Measurements from ENCODE around the gene COG2.
"Not testable (repeated sequence)": the region's sequence is repeated elsewhere in the genome, so short reads cannot be mapped to it uniquely, and the experiment has no call there.

The COG2 gene

DNA sequence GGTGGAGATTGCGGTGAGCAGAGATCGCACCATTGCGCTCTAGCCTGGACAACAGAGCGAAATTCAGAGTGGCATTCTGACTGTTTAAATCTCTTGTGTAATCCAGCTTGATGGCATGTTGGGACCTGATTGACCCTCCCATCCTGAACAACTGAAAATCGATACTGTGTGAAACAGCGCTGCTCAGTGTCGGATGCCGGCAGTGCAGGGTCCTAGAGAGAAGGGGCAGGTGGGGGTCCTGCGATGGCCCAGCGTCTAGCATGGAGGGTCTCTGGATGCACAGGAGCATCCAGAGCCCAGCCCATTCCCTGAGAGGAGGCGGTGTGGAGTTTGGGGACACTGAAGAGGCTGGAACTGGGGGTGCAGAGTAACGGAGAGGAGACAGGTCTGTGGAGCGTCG lies 55.8 kb downstream of the COG2 start:
- TF ChIP-seq, protein P1, sequence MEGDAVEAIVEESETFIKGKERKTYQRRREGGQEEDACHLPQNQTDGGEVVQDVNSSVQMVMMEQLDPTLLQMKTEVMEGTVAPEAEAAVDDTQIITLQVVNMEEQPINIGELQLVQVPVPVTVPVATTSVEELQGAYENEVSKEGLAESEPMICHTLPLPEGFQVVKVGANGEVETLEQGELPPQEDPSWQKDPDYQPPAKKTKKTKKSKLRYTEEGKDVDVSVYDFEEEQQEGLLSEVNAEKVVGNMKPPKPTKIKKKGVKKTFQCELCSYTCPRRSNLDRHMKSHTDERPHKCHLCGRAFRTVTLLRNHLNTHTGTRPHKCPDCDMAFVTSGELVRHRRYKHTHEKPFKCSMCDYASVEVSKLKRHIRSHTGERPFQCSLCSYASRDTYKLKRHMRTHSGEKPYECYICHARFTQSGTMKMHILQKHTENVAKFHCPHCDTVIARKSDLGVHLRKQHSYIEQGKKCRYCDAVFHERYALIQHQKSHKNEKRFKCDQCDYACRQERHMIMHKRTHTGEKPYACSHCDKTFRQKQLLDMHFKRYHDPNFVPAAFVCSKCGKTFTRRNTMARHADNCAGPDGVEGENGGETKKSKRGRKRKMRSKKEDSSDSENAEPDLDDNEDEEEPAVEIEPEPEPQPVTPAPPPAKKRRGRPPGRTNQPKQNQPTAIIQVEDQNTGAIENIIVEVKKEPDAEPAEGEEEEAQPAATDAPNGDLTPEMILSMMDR (IDR thresholded peaks at IDR 0.05; ENCODE audit: control insufficient read depth, extremely low read depth, insufficient read depth): no peak
- no peak for DNase-seq (ENCODE audit: low read depth)
- no peak overlapping the region for H3K4me3 ChIP-seq (ENCODE audit: low read depth, low read length)

DNA sequence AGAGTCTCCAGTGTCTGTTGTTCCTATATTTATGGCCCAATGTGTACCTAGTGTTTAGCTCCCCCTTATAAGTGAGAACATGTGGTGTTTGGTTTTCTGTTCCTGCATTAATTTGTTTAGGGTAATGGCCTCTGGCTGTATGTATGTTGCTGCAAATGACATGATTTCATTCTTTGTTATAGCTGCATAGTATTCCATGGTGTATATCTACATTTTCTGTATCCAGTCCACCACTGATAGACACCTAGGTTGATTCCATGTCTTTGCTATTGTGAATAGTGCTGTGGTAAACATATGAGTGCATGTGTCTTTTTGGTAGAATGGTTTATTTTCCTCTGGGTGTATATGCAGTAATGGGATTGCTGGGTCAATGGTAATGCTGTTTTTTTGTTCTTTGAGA lies 56.7 kb downstream of the COG2 start:
- not testable (repeated sequence) for H3K4me3 ChIP-seq (ENCODE audit: low read depth, low read length); DNase-seq (ENCODE audit: low read depth)

DNA sequence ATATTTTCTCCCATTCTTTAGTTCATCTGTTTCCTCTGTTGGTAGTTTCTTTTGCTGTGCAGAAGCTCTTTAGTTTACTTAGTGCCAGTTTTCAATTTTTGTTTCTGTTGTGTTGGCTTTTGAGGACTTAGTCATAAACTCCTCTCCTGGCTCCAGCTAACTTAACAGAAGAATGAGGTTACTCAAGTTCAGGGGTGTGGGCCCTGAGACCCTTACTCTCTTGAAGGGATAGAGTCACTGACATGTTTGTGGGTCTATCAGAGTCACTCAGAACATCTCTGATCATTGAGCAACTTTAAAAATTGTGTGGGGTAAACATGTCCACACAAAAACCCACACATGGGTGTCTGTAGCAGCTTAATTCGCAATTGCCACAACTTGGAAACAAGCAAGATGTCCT lies 57.4 kb downstream of the COG2 start:
- no peak for DNase-seq (ENCODE audit: low read depth)
- H3K4me3 ChIP-seq (ENCODE audit: low read depth, low read length): no peak overlapping the region
- TF ChIP-seq, protein P1 (IDR thresholded peaks at IDR 0.05; ENCODE audit: control insufficient read depth, extremely low read depth, insufficient read depth): no peak

DNA sequence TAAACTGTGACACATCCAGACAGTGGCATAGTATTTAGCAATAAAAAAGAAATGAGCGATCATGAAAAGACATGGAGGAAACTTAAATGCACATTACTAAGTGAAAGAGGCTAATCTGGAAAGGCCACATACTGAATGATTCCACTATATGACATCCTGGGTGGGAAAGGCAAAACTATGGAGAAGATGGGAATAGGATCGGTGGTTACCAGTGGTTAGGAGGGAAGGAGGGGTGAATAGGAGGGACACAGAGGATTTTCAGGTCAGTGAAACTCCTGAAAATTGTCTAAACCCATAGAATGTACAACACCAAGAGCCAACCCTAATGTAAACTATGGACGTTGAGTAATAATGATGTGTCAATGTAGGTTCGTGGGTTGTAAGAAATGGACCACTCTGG lies 57.9 kb downstream of the COG2 start:
- TF ChIP-seq, protein P1 (IDR thresholded peaks at IDR 0.05; ENCODE audit: control insufficient read depth, extremely low read depth, insufficient read depth): no peak
- DNase-seq (ENCODE audit: low read depth): no peak
- H3K4me3 ChIP-seq (ENCODE audit: low read depth, low read length): no peak overlapping the region

DNA sequence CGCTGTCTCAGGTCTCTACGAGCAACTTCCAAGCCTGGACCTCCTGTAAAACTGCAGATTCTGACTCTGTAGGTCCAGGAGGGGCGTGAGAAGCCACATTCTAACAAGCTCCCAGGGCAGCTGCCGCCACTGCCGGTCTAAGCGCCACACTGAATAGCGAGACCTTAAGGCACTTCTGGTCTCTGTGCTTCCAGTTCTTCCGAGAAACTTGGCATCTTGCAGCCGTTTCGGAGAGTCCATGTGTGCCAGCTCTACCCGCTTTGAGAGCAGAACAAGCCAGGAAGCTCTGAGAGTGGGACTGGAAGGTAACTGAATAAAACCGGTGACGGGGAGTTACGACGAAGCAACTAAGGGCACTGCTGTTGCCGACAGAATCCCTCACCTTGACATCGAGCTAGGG lies 59.2 kb downstream of the COG2 start:
- TF ChIP-seq, protein P1 (IDR thresholded peaks at IDR 0.05; ENCODE audit: control insufficient read depth, extremely low read depth, insufficient read depth): no peak
- no peak overlapping the region for H3K4me3 ChIP-seq (ENCODE audit: low read depth, low read length)
- DNase-seq (ENCODE audit: low read depth): no peak

DNA sequence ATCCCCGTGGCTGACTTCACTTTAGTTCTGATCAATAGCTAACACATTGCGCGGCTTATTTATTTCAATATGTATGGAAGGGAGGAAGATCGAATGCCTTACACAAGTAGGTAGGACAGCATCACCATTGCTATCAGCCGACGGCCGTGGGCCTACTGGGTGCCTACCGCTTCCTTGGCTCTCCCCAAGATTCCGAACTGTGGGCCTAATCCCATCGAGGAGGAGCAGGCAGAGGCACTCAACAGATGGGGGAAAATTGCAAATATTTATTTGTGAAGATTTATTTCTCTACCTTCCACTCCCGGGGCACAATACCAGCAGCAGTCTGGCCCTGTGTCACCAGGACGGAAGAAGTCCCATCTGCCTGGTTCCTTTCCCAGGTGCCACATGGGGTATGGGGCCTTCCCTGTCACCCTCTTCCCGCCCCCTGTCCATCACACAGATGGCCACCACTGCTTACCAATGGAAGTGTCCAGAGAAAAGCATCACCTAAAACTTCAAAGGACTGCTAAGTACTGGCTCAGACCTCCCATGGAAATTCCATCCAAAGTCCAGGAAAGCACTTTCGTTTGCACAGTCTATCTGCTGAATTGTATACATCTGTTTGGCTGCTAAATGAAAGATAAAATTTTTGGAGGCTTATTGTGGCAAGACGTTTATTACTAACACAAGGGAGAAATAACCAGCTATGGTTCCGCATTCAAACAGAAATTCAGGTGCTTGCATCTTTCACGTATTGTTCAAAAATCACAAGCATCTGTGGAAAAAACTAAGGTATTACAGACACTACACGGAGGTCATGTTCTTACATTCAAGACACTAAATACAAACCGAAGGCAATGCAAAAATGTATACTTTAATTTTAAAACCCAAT lies 59.9 kb downstream of the COG2 start:
- TF ChIP-seq, protein P1 (IDR thresholded peaks at IDR 0.05; ENCODE audit: control insufficient read depth, extremely low read depth, insufficient read depth): no peak
- H3K4me3 ChIP-seq (ENCODE audit: low read depth, low read length): no peak overlapping the region
- no peak for DNase-seq (ENCODE audit: low read depth)

DNA sequence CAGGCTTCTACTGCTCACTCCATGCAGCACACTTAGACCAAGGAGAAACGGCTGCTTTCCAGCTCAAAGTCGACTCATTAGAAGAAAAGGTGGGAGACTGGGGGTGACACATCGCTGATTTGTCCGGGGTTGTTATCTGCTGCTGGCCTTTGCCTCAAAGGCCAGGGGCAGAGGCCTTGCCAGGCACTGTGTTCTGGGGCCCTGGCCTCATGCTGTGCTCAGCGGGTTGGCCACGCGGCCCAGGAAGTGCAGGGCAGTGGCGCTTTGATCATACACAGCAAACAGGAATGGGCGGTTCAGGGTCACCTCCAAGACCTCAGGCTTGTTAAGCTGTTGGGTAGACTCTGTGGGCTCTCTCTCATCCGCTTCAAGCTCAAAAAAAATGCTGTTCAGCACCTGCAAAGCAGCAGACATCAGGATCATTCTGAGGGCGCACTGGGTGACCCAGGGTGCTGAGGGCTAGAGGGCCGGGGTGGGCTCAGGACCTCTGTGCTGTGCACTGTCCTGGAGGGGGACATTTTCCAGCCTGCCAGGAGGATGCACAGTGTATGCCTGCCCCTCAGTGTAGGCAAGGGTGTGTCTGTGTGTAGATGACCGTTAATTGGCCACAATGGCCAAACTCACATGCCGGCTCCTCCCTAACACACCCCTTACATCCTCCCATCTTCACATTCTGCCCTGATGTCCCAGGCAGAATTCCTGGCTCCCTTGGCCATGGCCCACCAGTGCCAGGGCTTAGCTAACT lies 60.8 kb downstream of the COG2 start:
- no peak for DNase-seq (ENCODE audit: low read depth)
- H3K4me3 ChIP-seq (ENCODE audit: low read depth, low read length): no peak overlapping the region
- TF ChIP-seq, protein P1 (IDR thresholded peaks at IDR 0.05; ENCODE audit: control insufficient read depth, extremely low read depth, insufficient read depth): no peak

Data from LNCaP clone FGC (cell line).